Heart left ventricle (tissue), 16 donors: ENCODE data around the gene TNKS1BP1. TPM values are rescaled to one million over a fixed set of nuclear protein-coding genes. Genes with fewer than 3 reads are reported as not detected.
A peak's percentile ranks its signal among the peaks of the same experiment; 100 is the strongest.

Experiments
- ATAC-seq, 4 donors: fragments of 200-7000 bp; cut with Tn5 transposase; one replicate each; pipeline ENCODE4 v1.9.1; 2020 to 2022; ENCODE audit warnings: moderate library complexity in 4 of 4, mild to moderate bottlenecking in 3 of 4, moderate number of reproducible peaks in 1 of 4
- DNase-seq, 5 donors: peaks; one replicate each; pipeline ENCODE4 v3.0.0-alpha.2; 2020
- H3K27ac ChIP-seq, 12 donors: fragments of 200-600 bp; sonication (generic) in 4 of 12; one replicate each; pipeline versions ENCODE4 v1.5.0 to v1.8.0; 2016 to 2022; ENCODE audit warnings: mild to moderate bottlenecking in 2 of 12
- H3K27me3 ChIP-seq, 9 donors: fragments of 200-600 bp; sonication (generic) in 2 of 9; one replicate each; pipeline versions ENCODE4 v1.5.1 to v1.8.0; 2016 to 2022; ENCODE audit warnings: mild to moderate bottlenecking in 3 of 9
- H3K36me3 ChIP-seq, 9 donors: fragments of 200-600 bp; sonication (generic) in 2 of 9; one replicate each; pipeline versions ENCODE4 v1.5.0 to v1.8.0; 2018 to 2022; ENCODE audit warnings: mild to moderate bottlenecking in 2 of 9
- H3K4me1 ChIP-seq, 12 donors: fragments of 200-600 bp; sonication (generic) in 4 of 12; one replicate each; pipeline versions ENCODE4 v1.5.0 to v1.8.0; 2016 to 2022; ENCODE audit warnings: mild to moderate bottlenecking in 3 of 12
- H3K4me3 ChIP-seq, 12 donors: fragments of 200-600 bp; sonication (generic) in 4 of 12; one replicate each; pipeline versions ENCODE4 v1.5.0 to v1.8.0; 2017 to 2022; ENCODE audit warnings: mild to moderate bottlenecking in 9 of 12, moderate library complexity in 4 of 12
- H3K9me3 ChIP-seq, 12 donors: fragments of 200-600 bp; sonication (generic) in 4 of 12; one replicate each; pipeline versions ENCODE4 v1.5.0 to v1.8.0; 2016 to 2022; ENCODE audit warnings: mild to moderate bottlenecking in 1 of 12
- CTCF ChIP-seq, 12 donors: fragments of 200-600 bp; sonication (generic) in 4 of 12; IDR thresholded peaks; one replicate each; pipeline versions ENCODE4 v1.5.0 to v1.8.0; 2018 to 2022; ENCODE audit warnings: antibody characterized with exemption in 12 of 12, mild to moderate bottlenecking in 5 of 12
- POLR2A ChIP-seq, 2 donors: fragments of 450-650 bp; IDR thresholded peaks; one replicate each; pipeline ENCODE4 v1.6.1; 2017; ENCODE audit warnings: antibody characterized with exemption in 2 of 2, mild to moderate bottlenecking in 2 of 2, moderate library complexity in 2 of 2
- WGBS, 4 donors: extraction: QIAGEN DNeasy Blood & Tissue Kit in 2 of 4; methylation state at CpG; one replicate each; pipeline versions ENCODE4 v1.1.5 to v1.1.7; 2013 to 2018; 5-methylcytosine and 5-hydroxymethylcytosine counted together
- intact Hi-C, 10 donors: fragments of 100-400 bp; cut with DNase I; formaldehyde crosslinking; loops; one replicate each; pipeline versions ENCODE4 v1.11.1 to v1.14.2; 2022
- polyA plus RNA-seq, 2 donors: library from polyadenylated mRNA; stranded (reverse); fragments of 200-250 nt; gene quantifications; one replicate each; pipeline ENCODE4 v1.2.3, GENCODE V29; 2013
- total RNA-seq, 9 donors: library from RNA; depleted of rRNA in 2 of 9; stranded (reverse); fragments of >200 nt in 2 of 9; fragmentation: NEBNext Ultra II Directional in 3 of 9; extraction: Animal tissue kit (Norgen Biotek cat#: 25700) in 3 of 9; gene quantifications; one replicate each; pipeline versions ENCODE4 v1.1.0 to v1.2.4, GENCODE V29; 2016 to 2023
- donor health status: ischemic (EF 13 %, LVEDD 7.1; RV severe dilation, severe dysfunction).
- donor health status: healthy with polysubstance abuse.
- donor health status: DM: no; HTN: yes; CAD: no.
- donor health status: DM: no; HTN: no; CAD: no.
- donor health status: ischemic (EF 25% LVEDD 6.9; RV normal size, moderate dysfunction).
- donor health status: ischemic (EF 25% LVEDD 5.7; RV mildly dilated, moderate dysfunction).
- donor health status: healthy.
- donor health status: DM: yes; HTN: yes; CAD: no.
- donor health status: ischemic (EF 35%, LVEDD 5.7; RV mildly dilated, moderate dysfunction).
- donor health status: nonischemic (EF 11% LVEDD 7.7; RV severe dilation, severe dysfunction).
- donor health status: DM: yes; HTN: yes; CAD: no.
- donor health status: PGD.
- donor health status: ischemic (EF 29% LVEDD 5.4; RV normal size, mild dysfunction).
- donor health status: nonischemic (EF 23%, LVEDD 6.1; RV moderate dilation, normal function).

TNKS1BP1 gene
- total and polyA plus RNA-seq, 11 donors, result 25.3 to 68.3 (median 34.2) TPM

- Histone ChIP-seq H3K9me3 (no peaks in the 10 kb centered on the region), H3K27ac (no peak overlapping the region), H3K36me3 (no peaks in the 10 kb centered on the region), H3K27me3 (no peaks in the 10 kb centered on the region), H3K4me3 (no peak overlapping the region), H3K4me1 (peaks cover 0 to 10% (median 4%) of the 10 kb centered on the region in 12 donors)
- peak; percentile 61 to 82 (median 76) for ATAC-seq
- TF ChIP-seq POLR2A (IDR thresholded peaks at IDR 0.05), result no peak
- peak; percentile 78 to 89 (median 82) for TF ChIP-seq CTCF (IDR thresholded peaks at IDR 0.05)
- intact Hi-C loops, result loop anchor here (2.0 to 10.0 kb wide), 17 partner anchors 62 to 1169 kb away; partner anchors contain the start of genes YPEL4 (in 4 of the 10), SLC43A3 (in 2 of the 10) and SLC43A1 (in 1 of the 10)
- DNase-seq, result peak; percentile 55 to 71 (median 62)
- 17 to 27% (median 19%) methylated on average over 11 of the region's 11 CpGs for WGBS, 4 donors
Measured at GRCh38 chr11:57345555-57346211, 20.9 kb upstream of the TNKS1BP1 start.

DNA sequence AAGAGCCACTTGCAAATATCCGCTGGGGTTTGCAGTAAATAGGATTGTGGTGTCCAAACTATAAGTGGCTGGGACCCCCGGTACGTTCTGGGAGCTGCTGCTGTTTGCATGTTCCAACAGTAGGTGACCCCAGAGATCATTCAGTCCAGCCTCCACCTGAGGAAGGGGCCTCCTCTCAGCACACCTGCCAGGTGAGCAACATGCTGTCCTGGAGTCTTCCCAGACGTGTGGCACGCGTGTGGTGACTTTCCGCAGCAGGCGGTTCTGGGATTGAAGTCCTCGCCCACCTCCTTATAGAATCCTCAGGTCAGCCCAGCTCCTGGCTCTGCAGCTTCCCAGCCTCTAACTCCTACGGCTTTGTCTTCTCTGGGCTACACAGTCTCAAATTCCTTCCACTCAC, 20.1 kb upstream of the TNKS1BP1 start:
- Histone ChIP-seq H3K36me3 (no peaks in the 10 kb centered on the region), H3K4me1 (peaks cover 0 to 8% (median 3%) of the 10 kb centered on the region in 12 donors), H3K27ac (no peak overlapping the region), H3K27me3 (no peaks in the 10 kb centered on the region), H3K4me3 (no peak overlapping the region), H3K9me3 (no peaks in the 10 kb centered on the region)
- DNase-seq (peak in 1 of 5 donors; percentile 40), ATAC-seq (no peak)
- WGBS, 4 donors, result 91 to 95% (median 94%) methylated on average over 10 of the region's 10 CpGs
- intact Hi-C loops, result loop anchor here (2.0 to 10.0 kb wide), 16 partner anchors 62 to 1170 kb away; partner anchors contain the start of genes YPEL4 (in 4 of the 10), SLC43A3 (in 2 of the 10) and SLC43A1 (in 1 of the 10)
- TF ChIP-seq CTCF (IDR thresholded peaks at IDR 0.05) (no peak), POLR2A (IDR thresholded peaks at IDR 0.05) (no peak)

DNA sequence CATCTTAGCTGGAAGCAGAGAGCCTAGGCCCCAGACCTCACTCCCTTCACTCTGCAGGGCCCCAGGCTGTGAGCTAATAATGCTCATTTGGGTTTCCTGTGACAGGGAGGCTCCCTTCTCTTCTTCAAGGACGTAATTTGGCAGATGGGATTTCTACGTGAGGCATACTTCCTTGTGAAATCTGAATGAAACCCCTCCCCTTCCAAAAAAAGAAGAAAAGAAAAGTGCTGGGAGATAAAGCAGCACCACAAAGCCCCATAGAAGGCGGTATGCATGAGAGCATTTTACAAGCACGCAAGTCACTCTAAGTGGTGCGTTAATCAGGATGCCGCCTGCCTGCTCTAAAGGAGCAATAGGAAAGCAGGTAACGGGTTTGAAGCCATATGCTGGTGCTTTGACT, 19.1 kb upstream of the TNKS1BP1 start:
- no peaks in the 10 kb centered on the region for H3K27me3 ChIP-seq
- DNase-seq (no peak), ATAC-seq (no peak)
- no peak overlapping the region for H3K27ac ChIP-seq
- 65 to 81% (median 70%) methylated on average over 7 of the region's 7 CpGs for WGBS, 4 donors
- H3K9me3 ChIP-seq, result no peaks in the 10 kb centered on the region
- no peak overlapping the region for H3K4me3 ChIP-seq
- intact Hi-C loops, result loop anchor here in 9 of 10 donors (2.0 to 10.0 kb wide), 8 partner anchors 111 to 1171 kb away; partner anchors contain the start of genes YPEL4 (in 3 of the 9) and SLC43A1 (in 1 of the 9)
- peaks cover 0 to 3% (median 0%) of the 10 kb centered on the region in 12 donors for H3K4me1 ChIP-seq
- TF ChIP-seq POLR2A (IDR thresholded peaks at IDR 0.05) (no peak), CTCF (IDR thresholded peaks at IDR 0.05) (no peak)
- H3K36me3 ChIP-seq, result no peaks in the 10 kb centered on the region

DNA sequence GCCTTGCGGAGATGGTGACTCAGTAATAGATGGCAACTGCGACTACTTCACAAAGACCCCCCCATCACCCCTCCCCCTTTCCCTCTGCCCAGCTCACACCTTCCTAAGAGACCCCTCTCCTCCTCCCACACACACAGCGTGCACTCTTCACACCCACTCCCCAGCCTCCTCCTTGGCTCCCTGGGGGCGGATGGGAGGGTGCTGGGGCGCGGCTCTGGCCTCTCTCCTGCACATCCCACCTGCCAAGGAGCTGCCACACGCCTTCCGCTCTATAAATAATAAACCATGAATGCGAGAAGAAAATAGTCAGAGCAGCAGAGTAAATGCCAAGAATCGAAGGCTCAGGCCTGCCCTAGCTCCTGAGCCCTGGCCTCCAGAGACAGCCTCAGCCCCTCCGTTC, 17.9 kb upstream of the TNKS1BP1 start:
- H3K9me3 ChIP-seq, result no peaks in the 10 kb centered on the region
- ATAC-seq (no peak), DNase-seq (no peak)
- no peak for TF ChIP-seq POLR2A (IDR thresholded peaks at IDR 0.05)
- no peak for TF ChIP-seq CTCF (IDR thresholded peaks at IDR 0.05)
- WGBS, 4 donors, result 78 to 86% (median 80%) methylated on average over 11 of the region's 11 CpGs
- H3K27me3 ChIP-seq, result no peaks in the 10 kb centered on the region
- intact Hi-C loops, result loop anchor here in 9 of 10 donors (5.0 to 10.0 kb wide), 7 partner anchors 112 to 1172 kb away; partner anchors contain the start of genes YPEL4 (in 3 of the 9) and SLC43A1 (in 1 of the 9)
- H3K27ac ChIP-seq, result no peak overlapping the region
- no peak overlapping the region for H3K4me3 ChIP-seq
- H3K4me1 ChIP-seq, result peaks cover 0 to 3% (median 0%) of the 10 kb centered on the region in 12 donors
- no peaks in the 10 kb centered on the region for H3K36me3 ChIP-seq
